ENCODE measurements around the gene CACNB2.

- TF ChIP-seq CTCF (IDR thresholded peaks at IDR 0.05; ENCODE audit: low read depth, low read length) (no peak), POLR2A (IDR thresholded peaks at IDR 0.05; ENCODE audit: extremely low read depth, insufficient read length) (no peak), MYC (IDR thresholded peaks at IDR 0.05; ENCODE audit: low read depth, low read length) (no peak)
These were observed 78.9 kb downstream of the CACNB2 start for GRCh38 chr10:18219146-18219545.

Measured in NB4 (cell line).